Fibroblast of lung (primary cell): ENCODE data around the gene ZNRF3. TPM values are rescaled to one million over a fixed set of nuclear protein-coding genes. Genes with fewer than 3 reads are reported as not detected.

ENCODE experiments used
- DNase-seq, 2 donors: peaks; one replicate each; pipeline versions ENCODE4 v3.0.0 to v3.0.0-alpha.2; 2010; ENCODE audit warnings: low read depth in 2 of 2
- H2AFZ ChIP-seq: 2 replicates; pipeline ENCODE4 v1.5.1; 2012; ENCODE audit warnings: low read length, control low read depth, inconsistent platforms
- H3K27ac ChIP-seq: 2 replicates; pipeline ENCODE4 v1.5.1; 2011; ENCODE audit warnings: low read length, control low read depth; ENCODE audit not compliant: insufficient read depth
- H3K27me3 ChIP-seq: 2 replicates; pipeline ENCODE4 v1.5.1; 2011; ENCODE audit warnings: mild to moderate bottlenecking, low read length; ENCODE audit not compliant: control insufficient read depth, insufficient read depth
- H3K36me3 ChIP-seq: 2 replicates; pipeline ENCODE4 v1.5.1; 2011; ENCODE audit warnings: low read length; ENCODE audit not compliant: control insufficient read depth, insufficient read depth
- H3K4me1 ChIP-seq: 2 replicates; pipeline ENCODE4 v1.5.1; 2011; ENCODE audit warnings: low read length; ENCODE audit not compliant: control insufficient read depth, insufficient read depth; ENCODE audit errors: extremely low read depth
- H3K4me2 ChIP-seq: 2 replicates; pipeline ENCODE4 v1.5.1; 2011; ENCODE audit warnings: low read length, control low read depth; ENCODE audit not compliant: insufficient read depth; ENCODE audit errors: extremely low read depth
- H3K4me3 ChIP-seq, 4 experiments: fragments of 200-600 bp in 1 of 4; sonication (generic) in 1 of 4; replicated peaks in 1 of 4; 2 replicates each; pipeline ENCODE4 v1.5.1; 2011 to 2016; ENCODE audit warnings: low read length in 4 of 4, low read depth in 3 of 4, mild to moderate bottlenecking in 3 of 4, control low read depth in 2 of 4, inconsistent platforms in 1 of 4, mixed read lengths in 1 of 4; ENCODE audit not compliant: insufficient read depth in 1 of 4; ENCODE audit errors: control extremely low read depth in 1 of 4
- H3K79me2 ChIP-seq: 2 replicates; pipeline ENCODE4 v1.5.1; 2012; ENCODE audit warnings: mild to moderate bottlenecking, low read length, inconsistent platforms; ENCODE audit not compliant: control insufficient read depth, insufficient read depth
- H3K9ac ChIP-seq: 2 replicates; pipeline ENCODE4 v1.5.1; 2011; ENCODE audit warnings: mild to moderate bottlenecking, low read length, control low read depth; ENCODE audit not compliant: insufficient read depth
- H3K9me3 ChIP-seq: 2 replicates; pipeline ENCODE4 v1.5.1; 2012; ENCODE audit warnings: low read depth, low read length; ENCODE audit not compliant: control insufficient read depth, insufficient read depth
- H4K20me1 ChIP-seq: 2 replicates; pipeline ENCODE4 v1.5.1; 2011; ENCODE audit warnings: low read length; ENCODE audit not compliant: control insufficient read depth, insufficient read depth; ENCODE audit errors: extremely low read depth
- EZH2 ChIP-seq: IDR thresholded peaks from 2 replicates; pipeline ENCODE4 v1.5.1; 2012; ENCODE audit warnings: low read length, control low read depth, mild to moderate bottlenecking; ENCODE audit errors: missing control alignments
- polyA plus RNA-seq, 2 donors: library from polyadenylated mRNA; depleted of rRNA in 1 of 2; stranded (reverse) in 1 of 2; unstranded in 1 of 2; fragments of >200 nt; gene quantifications; 2 replicates each; pipeline ENCODE4 v1.2.1, GENCODE V29; 2011 to 2012; ENCODE audit warnings: missing spikeins in 1 of 2
- total RNA-seq: library from RNA; depleted of rRNA; stranded (reverse); fragments of >200 nt; gene quantifications from 2 replicates; pipeline ENCODE4 v1.2.1, GENCODE V29; 2014
- TF ChIP-seq, protein P1 (sequence below), 2 donors: IDR thresholded peaks in 1 of 2; conservative IDR thresholded peaks in 1 of 2; 1 replicate in 1 of 2; 2 replicates in 1 of 2; pipeline ENCODE4 v1.5.1; 2011 to 2012; ENCODE audit warnings: low read length in 2 of 2, control low read depth in 1 of 2, inconsistent platforms in 1 of 2, low read depth in 1 of 2, mild to moderate bottlenecking in 1 of 2

The ZNRF3 gene
- total and polyA plus RNA-seq, 2 donors (not counting 1 experiment from before 2014, with no cell fraction given): 1.1 to 2.6 TPM

DNA sequence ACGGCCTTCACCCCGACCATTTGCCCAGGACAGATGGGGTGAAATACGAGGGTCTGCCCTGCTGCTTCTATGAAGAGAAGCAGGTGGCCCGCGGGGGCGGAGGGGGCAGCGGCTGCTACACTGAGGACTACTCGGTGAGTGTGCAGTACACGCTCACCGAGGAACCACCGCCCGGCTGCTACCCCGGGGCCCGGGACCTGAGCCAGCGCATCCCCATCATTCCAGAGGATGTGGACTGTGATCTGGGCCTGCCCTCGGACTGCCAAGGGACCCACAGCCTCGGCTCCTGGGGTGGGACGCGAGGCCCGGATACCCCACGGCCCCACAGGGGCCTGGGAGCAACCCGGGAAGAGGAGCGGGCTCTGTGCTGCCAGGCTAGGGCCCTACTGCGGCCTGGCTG is 167.1 kb downstream of the ZNRF3 start:
- no peak for TF ChIP-seq EZH2
- no peak for DNase-seq
- Histone ChIP-seq H3K36me3 (peaks cover 4% of the 10 kb centered on the region), H2AFZ (no peak overlapping the region), H3K4me1 (no peaks in the 10 kb centered on the region), H3K9ac (no peak overlapping the region), H3K27ac (no peak overlapping the region), H4K20me1 (no peaks in the 10 kb centered on the region), H3K79me2 (no peaks in the 10 kb centered on the region), H3K4me2 (no peak overlapping the region), H3K27me3 (no peaks in the 10 kb centered on the region), H3K4me3 (no peak overlapping the region), H3K9me3 (no peaks in the 10 kb centered on the region)

- no peaks in the 10 kb centered on the region for H4K20me1 ChIP-seq
- no peak overlapping the region for H3K9ac ChIP-seq
- H2AFZ ChIP-seq: no peak overlapping the region
- no peak overlapping the region for H3K27ac ChIP-seq
- no peak overlapping the region for H3K4me3 ChIP-seq
- H3K27me3 ChIP-seq: no peaks in the 10 kb centered on the region
- no peaks in the 10 kb centered on the region for H3K9me3 ChIP-seq
- peaks cover 2% of the 10 kb centered on the region for H3K36me3 ChIP-seq
- no peaks in the 10 kb centered on the region for H3K79me2 ChIP-seq
- no peak for TF ChIP-seq EZH2
- no peak for DNase-seq
- H3K4me1 ChIP-seq: no peaks in the 10 kb centered on the region
- H3K4me2 ChIP-seq: no peak overlapping the region
Measured at GRCh38 chr22:29053048-29053702, 169.8 kb downstream of the ZNRF3 start.

DNA sequence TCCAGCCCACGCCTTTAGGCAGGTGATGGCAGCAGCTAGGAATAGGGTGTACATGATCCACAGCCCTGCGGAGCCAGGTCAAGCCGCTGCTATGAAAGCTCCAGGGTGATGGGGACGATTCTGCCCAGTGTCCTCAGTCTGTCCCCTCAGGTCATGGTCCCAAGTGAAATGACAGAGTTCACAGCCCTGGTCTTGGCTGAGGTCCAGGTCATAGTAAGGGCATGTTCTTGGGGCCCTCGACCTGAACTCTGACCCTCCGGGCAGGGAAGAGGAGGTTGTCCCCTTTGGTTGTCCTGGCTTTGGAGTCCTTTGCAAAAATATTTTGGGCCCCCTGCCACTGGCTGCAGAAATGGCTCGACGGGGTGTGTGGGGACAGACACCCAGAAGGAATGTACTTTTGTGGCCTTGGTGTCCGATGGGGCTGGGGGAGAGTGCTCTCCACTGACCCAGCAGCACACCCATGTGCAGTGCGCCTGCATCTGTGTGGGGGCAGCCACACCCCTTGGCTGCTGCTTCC is 170.9 kb downstream of the ZNRF3 start:
- H3K9me3 ChIP-seq: no peaks in the 10 kb centered on the region
- H3K4me1 ChIP-seq: no peaks in the 10 kb centered on the region
- no peak overlapping the region for H3K4me3 ChIP-seq
- TF ChIP-seq, protein P1, sequence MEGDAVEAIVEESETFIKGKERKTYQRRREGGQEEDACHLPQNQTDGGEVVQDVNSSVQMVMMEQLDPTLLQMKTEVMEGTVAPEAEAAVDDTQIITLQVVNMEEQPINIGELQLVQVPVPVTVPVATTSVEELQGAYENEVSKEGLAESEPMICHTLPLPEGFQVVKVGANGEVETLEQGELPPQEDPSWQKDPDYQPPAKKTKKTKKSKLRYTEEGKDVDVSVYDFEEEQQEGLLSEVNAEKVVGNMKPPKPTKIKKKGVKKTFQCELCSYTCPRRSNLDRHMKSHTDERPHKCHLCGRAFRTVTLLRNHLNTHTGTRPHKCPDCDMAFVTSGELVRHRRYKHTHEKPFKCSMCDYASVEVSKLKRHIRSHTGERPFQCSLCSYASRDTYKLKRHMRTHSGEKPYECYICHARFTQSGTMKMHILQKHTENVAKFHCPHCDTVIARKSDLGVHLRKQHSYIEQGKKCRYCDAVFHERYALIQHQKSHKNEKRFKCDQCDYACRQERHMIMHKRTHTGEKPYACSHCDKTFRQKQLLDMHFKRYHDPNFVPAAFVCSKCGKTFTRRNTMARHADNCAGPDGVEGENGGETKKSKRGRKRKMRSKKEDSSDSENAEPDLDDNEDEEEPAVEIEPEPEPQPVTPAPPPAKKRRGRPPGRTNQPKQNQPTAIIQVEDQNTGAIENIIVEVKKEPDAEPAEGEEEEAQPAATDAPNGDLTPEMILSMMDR (conservative IDR thresholded peaks at IDR 0.05 in 1 of 2, IDR thresholded peaks at IDR 0.05 in 1 of 2; ENCODE audit: low read depth in 1 of 2, low read length in 2 of 2): no peak
- no peak for TF ChIP-seq EZH2
- no peaks in the 10 kb centered on the region for H3K79me2 ChIP-seq
- no peaks in the 10 kb centered on the region for H4K20me1 ChIP-seq
- H3K4me2 ChIP-seq: no peak overlapping the region
- no peak overlapping the region for H3K9ac ChIP-seq
- no peak for DNase-seq
- no peaks in the 10 kb centered on the region for H3K27me3 ChIP-seq
- H3K36me3 ChIP-seq: peaks cover 2% of the 10 kb centered on the region
- no peak overlapping the region for H2AFZ ChIP-seq
- no peak overlapping the region for H3K27ac ChIP-seq

DNA sequence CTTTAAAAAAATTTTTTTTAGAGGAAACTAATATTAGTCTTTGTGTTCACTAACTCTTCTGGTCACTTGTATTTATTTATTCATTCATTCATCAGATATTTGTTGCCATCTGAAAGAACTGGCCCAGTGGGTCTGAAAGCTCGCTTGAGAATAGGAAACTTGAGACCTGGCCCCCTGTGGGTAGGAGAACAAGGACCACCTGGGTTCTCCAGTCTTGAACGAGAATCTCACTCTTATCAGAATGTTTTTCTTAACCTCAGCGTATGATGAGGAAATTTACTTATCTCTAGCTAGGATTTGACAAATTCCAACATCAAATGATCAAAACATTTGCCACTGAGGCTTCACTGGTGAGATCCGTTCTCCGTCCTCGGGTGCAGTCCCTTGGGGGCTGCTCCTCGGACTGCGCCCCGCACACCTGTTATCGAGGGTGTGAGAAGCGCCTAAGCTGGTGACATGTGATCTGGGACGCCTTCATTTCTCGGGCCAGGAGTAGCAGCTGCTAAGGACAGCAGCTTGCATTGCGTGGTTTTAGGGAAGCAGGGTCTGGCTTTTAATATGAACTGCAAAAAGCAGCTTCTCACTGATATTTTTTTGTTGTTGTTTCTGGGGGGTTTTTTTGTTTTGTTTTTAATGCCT is 171.9 kb downstream of the ZNRF3 start:
- Histone ChIP-seq H3K4me2 (no peak overlapping the region), H3K27ac (no peak overlapping the region), H3K27me3 (no peaks in the 10 kb centered on the region), H3K9ac (no peak overlapping the region), H3K36me3 (no peaks in the 10 kb centered on the region), H3K4me3 (no peak overlapping the region), H3K4me1 (no peaks in the 10 kb centered on the region), H3K9me3 (no peaks in the 10 kb centered on the region), H3K79me2 (no peaks in the 10 kb centered on the region), H4K20me1 (no peaks in the 10 kb centered on the region), H2AFZ (no peak overlapping the region)
- no peak for DNase-seq
- no peak for TF ChIP-seq EZH2
- TF ChIP-seq, protein P1 (conservative IDR thresholded peaks at IDR 0.05 in 1 of 2, IDR thresholded peaks at IDR 0.05 in 1 of 2; ENCODE audit: low read depth in 1 of 2, low read length in 2 of 2): no peak
